Dermis microvascular lymphatic vessel endothelial cell (primary cell): ENCODE results near the gene GRAMD2B. TPM values are rescaled to one million over a fixed set of nuclear protein-coding genes. Genes with fewer than 3 reads are reported as not detected.
"Not testable (repeated sequence)": the region's sequence is repeated elsewhere in the genome, so short reads cannot be mapped to it uniquely, and the experiment has no call there.

Experiments used
- DNase-seq, 2 donors: peaks; one replicate each; pipeline versions ENCODE4 v3.0.0 to v3.0.0-alpha.2; 2010; ENCODE audit warnings: low read depth in 2 of 2
- total RNA-seq: library from RNA; depleted of rRNA; stranded (reverse); fragments of >200 nt; gene quantifications from 2 replicates; pipeline ENCODE4 v1.2.1, GENCODE V29; 2014

The GRAMD2B gene
- total RNA-seq, 1 donor from 2014 or later = 8.5 TPM

DNA sequence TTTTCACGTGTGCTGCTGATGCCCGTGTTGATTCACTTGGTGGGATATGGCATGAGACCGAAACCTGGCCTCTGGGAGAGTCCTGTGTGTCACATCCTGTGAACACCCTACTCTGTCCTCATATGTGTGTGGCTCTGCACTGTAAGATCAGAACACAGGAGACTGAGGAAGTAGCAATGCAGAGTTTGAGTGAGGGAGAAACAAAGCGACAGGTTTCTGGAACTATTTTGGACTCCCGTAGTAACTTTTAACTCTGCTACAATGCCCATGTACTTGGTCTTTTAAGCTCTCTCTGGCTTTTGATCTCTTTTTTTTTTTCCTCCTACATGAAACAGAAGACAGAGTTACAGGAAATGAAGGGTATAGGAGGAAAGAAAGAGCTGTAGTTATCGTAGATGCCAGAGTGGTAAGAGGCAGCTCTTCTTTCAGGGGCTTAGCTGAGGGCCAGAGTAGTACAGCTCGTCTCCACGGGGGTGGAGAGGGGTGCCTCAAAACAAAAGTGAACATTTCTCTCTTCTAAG is 26.6 kb downstream of the GRAMD2B start:
- peak; percentile 78 to 85 for DNase-seq

DNA sequence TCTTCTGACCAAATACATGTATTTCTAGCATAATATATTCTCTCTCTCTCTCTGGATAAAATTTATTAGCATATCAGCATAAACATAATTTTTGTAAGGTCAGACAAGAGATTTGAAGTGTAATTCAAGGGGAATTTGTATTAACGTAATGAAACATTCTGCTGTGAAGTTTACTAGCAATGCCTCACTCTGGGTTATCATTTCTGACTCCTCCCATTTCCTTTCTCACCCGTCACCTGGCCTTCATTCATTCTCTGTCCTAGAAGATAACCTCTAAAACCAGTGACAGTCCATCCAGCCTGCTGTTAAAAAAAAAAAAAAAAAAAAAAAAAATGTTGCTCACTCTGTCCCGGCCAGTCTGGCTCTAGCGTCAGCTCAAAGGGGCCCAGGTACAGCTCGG is 27.1 kb downstream of the GRAMD2B start:
- no peak for DNase-seq

DNA sequence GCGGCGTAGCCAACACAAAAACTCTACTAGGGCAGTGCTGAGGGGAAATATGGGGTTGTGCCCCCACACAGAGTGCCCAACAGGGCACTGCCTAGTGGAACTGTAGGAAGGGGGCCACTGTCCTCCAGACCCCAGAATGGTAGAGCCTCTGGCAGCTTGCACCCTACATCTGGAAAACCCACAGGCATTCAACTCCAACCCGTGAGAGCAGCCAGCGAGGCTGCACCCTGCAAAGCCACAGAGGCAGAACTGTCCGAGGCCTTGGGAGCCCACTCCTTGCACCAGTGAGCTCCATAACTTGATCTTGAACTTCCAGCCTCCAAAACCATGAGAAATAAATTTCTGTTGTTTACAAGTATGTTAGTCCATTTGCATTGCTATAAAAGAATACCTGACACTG is 27.7 kb downstream of the GRAMD2B start:
- DNase-seq = no peak

DNA sequence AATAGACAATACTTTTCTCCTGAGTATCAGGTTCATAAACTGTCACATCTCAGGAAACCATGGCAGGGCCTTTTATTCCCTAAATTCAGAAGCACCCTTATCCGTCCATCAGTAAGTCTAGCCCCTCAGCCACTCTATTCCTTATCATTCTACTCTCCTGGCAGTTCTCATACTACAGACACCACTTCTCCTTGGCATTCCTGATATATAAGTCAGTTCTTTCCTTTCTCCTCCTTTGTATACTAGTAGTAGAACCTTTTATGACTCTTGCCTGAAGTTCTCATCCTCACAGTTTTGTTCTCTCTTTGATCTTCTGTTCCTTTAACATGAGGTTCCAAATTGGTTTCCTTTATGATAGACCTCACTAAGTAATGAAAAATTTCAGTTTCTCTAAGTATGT is 29.3 kb downstream of the GRAMD2B start:
- no peak for DNase-seq

DNA sequence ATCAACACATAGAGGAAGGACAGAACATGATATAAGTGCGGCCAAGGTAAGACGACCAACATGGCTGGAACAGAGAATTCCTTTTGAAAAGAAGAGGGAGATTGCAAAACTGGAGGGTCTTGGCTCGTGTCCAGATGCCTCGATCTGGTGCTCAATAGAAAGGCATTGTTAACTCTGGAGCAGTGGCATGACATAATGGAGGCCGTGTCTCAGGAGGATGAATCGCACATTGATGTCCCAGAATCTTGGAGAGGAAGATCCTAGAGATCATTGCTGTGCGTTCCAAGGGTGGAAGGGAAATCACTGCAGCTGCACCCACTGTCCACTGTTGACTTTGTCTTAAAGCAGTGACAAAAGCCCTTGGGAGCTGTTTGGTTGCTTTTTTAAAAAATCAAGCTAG is 30.9 kb downstream of the GRAMD2B start:
- no peak for DNase-seq

DNA sequence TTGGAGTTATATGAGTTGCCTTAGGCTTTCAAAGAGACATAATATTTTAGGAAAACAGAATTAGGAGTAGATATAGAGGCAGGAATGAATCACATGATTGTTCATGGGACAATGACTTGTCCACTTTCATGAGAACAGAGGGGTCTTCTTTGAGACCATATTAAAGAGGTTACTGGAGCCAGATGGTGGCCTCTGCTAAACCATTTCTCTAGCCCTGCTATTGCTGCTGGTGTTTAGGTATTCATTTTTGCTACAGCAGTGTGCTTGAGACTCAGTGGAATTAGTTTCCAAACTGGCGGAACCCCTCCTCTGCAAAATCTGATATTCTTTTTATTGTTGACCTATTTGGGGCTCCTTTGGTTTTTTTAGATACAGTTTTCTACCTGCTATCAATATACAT is 31.3 kb downstream of the GRAMD2B start:
- no peak for DNase-seq

DNA sequence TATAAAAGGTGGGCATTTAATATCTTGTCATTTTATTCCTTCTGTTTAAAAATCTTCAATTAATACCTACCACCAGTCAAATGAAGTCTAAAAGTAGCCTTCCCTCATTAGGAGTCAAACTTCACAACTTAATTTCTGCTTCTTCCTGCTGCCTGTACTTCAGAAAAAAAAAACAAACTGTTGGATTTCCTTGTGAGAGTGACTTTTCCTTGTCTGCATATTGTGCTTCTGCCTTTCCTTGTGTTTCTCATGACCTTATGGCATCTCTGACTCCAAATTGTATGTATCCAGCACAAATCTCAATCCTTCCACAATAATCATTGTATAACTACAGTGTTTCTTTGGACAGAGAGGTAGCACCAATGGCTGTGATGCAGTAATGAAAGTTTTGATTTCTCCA is 32.1 kb downstream of the GRAMD2B start:
- no peak for DNase-seq

DNA sequence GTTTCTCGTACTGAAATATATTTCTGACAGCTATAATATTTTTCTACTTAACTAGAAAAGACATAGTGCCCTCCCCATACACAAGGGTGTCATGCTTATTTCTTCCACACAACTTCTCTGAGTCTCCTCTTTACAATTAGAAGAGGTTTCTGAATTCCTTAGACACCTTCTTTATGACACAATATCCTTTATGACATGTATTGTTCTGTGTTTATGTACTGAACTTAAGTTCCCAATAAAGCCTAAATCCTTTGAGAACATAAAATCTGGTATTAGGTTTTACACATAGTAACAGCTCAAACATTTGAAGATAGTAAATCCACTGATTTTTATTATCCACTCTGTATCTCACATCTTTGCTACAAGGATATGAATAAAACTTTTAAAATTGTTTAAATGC is 32.5 kb downstream of the GRAMD2B start:
- DNase-seq = no peak

DNA sequence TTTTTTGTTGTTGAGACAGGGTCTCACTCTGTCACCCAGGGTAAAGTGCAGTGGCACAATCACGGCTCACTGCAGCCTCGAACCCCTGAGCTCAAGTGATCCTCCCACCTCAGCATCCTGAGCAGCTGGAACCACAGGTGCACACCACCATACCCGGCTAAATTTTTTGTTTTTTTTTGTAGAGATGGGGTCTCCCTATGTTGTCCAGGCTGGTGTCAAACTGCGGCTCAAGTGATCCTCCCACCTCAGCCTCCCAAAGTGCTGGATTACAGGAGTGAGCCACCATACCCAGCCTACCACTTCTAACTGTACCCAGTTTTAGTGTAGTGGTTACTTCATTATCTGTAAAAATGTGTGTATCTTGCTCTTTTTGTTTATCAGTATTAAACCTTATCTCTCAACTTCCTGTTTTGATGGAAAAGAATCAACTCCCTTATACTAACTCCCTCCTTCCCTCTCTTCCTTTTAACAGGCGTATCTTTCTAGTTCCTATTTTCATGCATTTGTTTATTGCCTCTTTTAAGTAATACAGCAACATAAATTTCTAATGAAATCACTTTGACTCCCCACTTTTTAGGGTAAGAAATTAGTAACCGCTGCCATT is 33.1 kb downstream of the GRAMD2B start:
- no peak for DNase-seq

DNA sequence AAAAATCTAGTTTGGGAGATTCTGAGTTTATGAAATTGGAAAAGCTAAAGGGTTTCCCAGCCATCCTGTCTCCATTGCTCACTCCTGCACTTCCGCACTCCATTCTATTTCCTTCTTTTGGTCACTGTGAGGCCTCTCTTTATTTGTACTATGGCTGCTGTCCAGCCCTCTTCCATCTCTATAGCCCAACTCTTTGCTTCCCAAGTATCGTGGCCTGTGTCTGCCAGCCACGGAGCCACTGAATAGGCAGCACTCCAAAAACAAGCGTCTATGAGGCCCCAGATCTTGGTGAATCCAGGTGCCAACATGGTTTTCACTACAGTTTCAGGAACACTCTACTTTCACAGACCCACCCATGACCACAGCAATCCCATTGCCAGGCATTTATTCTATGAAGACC is 37.2 kb downstream of the GRAMD2B start:
- DNase-seq = no peak

DNA sequence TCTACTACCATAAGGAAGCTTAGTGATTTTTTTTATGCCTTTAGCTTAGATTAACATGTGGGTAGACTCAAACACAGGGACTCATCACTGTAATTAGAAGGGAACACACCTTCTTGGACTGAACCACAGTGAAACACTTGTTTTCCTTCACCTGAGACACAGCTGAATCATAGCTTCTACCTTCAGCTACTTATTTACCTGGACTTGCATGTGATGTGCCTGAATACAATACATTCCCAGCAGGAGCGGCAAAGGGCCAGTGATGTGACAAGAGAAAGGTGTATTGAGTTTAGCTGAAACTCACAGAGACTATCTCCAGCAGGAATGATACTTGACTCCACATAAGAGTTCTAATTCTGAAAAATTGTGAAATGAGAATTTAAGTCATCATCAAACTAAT is 37.8 kb downstream of the GRAMD2B start:
- DNase-seq = no peak

DNA sequence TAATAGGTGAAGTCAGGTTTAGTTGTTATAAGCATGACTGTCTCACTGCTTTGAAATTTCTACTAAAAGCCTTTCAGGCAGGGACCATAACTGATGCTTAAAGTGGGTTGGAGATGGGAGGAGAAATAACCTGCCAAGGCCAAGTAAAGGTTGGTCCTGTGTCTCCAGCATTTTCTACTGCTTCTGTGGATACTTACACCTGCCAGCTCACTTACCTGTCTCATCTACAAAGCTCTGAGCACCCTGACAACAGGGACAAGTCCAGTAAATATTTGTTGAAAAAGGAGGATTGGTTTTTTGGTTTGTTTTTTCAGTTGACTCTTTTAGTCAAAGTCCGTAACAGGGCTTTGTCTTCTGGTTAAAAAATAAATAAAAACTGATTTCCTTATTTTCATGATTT is 38.6 kb downstream of the GRAMD2B start:
- no peak for DNase-seq

DNA sequence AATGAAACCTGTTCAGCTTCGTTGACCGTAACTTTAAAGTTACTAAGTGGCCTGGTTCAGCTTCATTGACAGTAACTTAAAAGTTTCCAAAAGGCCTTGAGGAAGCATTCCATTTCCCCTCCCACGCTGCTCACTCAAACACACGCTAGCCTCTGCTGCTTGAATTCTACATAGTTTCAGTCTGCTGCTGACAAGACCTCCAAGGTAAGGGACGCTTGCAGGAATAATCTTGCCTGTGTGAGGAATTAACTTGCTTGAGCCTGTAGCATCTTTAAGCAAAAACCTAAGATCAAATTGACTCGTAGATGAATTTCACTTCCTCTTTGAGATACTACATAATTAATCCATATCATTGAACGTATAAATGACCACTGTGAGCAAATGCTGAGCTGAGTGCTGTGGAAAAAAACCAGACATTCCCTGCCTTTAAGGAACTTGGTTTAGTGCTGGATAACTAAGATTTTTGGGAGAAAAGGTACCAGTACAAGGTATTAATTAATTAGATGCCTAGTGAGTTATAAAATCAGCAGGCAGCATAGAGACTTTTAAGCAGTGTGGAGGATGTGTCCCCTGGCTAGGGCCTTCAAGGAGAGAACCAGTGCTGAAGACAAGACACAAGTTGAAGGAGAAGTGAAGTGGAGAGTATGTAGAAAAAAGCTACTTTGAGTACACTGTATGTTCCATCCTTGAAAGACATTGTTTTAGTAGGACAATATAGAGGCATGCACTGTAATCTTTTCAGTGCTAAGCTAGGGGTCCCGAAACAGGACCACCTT is 39.2 kb downstream of the GRAMD2B start:
- DNase-seq = no peak

DNA sequence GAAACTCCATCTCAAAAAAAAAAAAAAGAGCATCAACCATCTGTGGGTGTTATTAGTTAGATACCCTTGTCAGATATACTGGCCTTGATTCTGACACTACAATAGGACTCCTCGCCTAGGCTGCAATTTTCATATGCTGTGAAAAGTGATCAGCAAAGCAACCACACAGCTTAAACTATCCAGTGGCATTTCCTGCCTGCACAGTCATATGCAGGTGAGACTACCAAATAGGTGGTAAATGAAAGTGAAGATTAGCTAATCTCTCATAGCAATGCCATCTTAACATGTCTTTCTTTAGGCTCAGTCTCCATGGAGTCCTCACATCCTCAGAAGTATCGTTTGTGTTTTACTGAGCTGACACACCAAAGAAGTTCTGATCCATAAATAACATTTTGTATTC is 40.8 kb downstream of the GRAMD2B start:
- no peak for DNase-seq

DNA sequence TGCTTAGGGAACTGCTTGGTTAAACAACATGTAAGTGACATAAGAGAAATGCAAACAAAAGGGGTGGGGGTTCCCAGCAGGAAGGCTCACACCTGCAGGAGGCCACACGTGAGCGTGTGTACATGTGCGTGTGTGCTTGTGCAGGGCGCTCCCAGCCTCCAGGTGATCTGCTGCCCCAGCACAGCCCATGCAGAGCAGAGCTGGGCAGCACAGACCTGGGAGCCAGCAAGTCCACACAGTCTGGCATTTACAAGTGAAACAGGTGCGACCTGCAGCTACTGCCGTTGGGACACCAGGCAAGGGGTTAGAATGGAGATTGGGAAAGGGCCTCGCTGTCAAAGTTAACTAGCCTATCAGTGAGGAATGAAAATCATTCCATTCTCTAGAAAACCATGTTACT is 41.8 kb downstream of the GRAMD2B start:
- DNase-seq = no peak

DNA sequence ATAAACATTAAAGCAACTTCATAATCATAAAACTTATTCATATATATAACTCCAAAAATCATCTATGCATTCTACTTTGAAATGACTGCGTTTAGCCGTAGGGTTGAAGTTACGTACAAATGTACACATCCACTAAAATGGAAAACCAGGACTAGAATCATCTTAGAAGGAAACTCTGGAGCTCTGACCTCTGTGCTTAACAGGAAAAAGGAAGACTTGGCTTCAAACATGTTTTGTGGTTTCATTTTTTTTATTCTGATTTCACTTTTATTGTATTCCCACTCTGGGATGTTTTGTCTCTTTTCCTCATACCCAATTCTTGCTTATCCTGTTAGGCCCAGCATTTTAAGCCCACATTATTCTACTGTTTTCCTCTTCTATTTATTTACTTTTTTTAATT is 44.9 kb downstream of the GRAMD2B start:
- DNase-seq = peak in 1 of 2 donors; percentile 28

DNA sequence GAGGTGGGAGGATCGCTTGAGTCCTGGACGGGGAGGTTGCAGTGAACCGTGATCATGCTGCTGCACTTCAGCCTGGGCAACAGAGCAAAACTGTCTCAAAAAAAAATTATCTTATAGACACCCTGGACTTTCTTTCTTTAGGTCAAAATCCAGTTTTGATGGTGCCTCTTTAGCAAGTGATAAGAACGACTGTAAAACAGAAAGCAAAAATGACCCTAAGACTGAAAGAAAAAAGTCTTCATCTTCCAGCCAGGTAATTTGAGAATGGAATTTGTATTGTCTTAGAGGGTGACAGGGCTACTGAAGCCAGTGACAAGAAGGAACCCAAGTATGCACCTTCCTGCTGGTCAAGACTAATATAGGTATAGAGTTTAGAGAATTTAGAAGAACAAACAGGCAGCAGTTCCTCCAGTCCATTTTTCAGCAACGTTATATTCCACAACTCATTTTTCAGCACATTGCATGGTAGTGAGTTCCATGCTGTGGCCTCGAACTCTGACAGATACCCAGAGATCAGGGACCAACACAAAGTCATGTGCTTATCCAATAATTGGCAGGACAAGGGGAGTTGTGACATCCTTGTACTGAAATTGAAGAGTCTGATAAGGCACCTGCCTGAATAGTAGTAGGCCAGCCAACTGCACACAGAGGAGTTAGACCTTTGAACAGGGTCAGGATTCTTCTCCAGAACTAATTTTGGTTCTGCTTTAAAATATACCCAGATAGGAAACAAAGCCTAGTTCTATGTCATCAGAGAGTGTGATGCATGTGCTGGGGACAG is 46.5 kb downstream of the GRAMD2B start:
- DNase-seq = no peak

DNA sequence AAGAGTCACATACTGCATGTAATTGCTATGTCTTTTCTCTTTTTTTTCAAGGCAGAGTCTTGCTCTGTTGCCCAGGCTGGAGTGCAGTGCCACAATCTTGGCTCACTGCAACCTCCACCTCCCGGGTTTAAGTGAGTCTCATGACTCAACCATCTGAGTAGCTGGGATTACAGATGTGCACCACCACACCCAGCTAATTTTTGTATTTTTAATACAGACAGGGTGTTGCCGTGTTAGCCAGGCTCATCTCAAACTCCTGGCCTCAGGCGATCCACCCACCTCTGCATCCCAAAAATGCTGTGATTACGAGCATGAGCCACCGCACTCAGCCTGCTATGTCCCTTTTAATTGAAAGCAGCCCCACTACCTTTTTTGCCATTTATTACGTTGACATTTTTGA is 47.3 kb downstream of the GRAMD2B start:
- DNase-seq = not testable (repeated sequence)

DNA sequence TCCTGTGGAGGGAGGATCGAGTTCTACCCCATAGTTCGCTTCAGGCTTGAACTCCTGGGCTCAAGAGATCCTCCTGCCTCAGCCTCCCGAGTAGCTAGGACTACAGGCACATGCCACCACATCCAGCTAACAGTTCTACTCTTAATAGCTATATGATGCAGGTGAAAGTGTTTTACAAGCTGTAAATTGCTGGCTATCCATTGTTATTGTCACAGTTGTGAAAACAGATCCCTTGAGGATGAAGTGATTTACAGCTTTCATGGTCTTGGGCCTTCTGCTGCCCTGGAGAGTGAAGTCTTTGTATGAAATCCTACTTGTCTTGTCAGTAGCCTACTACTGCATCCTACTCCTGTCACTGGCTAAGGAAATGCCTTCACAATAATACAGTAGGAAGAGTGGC is 48.0 kb downstream of the GRAMD2B start:
- DNase-seq = no peak

DNA sequence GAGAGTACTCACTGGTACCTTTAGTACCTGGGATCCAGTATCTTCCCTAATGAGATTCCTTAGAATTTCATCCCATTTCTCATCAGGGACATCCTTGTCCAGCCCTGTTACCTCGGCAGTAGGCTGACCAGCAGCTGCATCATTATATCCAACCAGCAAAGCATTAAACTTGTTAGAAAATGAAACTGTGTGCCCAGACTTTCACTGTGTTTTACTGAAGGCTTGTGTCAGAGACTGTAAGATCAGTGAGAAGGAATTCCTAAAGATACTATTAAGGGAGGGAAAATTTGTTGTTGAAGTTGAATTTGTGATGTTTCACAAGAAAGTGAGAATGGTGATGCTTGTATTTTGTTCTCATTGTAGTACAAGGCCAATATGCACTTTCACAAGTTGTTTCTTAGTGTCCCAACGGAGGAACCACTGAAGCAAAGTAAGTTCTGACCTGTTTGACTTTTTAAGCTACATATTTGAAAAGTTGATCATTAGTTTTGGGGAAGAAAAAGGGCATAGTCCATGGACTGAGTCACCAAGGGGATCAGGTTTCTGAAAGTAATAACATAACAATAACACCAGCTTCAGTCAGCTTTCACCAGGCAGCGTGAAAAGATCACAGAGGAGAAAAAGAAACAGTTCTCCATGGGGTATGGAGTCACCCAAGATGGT is 48.8 kb downstream of the GRAMD2B start:
- no peak for DNase-seq

DNA sequence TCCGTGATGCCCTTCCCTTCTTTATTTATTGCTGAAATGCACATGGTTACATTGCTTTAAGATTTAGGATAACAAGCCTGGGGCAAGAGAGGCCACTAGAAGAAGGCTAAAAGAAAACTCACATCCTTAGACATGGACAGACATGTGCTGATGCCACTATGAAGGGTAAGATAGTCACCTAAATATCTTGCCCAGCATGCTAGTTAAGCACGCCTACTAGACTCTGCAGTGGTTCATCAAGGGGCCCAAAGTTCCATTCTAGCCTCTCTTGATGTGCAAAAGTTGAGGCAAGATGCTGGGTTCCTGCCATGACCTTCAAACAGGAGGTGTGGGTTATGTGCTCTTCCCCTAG is 49.3 kb downstream of the GRAMD2B start:
- DNase-seq = no peak
